Heart left ventricle (tissue), 16 donors: ENCODE results near the gene CASKIN1. TPM values are rescaled to one million over a fixed set of nuclear protein-coding genes. Genes with fewer than 3 reads are reported as not detected.

Experiments
- ATAC-seq, 4 donors: fragments of 200-7000 bp; cut with Tn5 transposase; one replicate each; pipeline ENCODE4 v1.9.1; 2020 to 2022; ENCODE audit warnings: moderate library complexity in 4 of 4, mild to moderate bottlenecking in 3 of 4, moderate number of reproducible peaks in 1 of 4
- DNase-seq, 5 donors: peaks; one replicate each; pipeline ENCODE4 v3.0.0-alpha.2; 2020
- H3K27ac ChIP-seq, 12 donors: fragments of 200-600 bp; sonication (generic) in 4 of 12; one replicate each; pipeline versions ENCODE4 v1.5.0 to v1.8.0; 2016 to 2022; ENCODE audit warnings: mild to moderate bottlenecking in 2 of 12
- H3K27me3 ChIP-seq, 9 donors: fragments of 200-600 bp; sonication (generic) in 2 of 9; one replicate each; pipeline versions ENCODE4 v1.5.1 to v1.8.0; 2016 to 2022; ENCODE audit warnings: mild to moderate bottlenecking in 3 of 9
- H3K36me3 ChIP-seq, 9 donors: fragments of 200-600 bp; sonication (generic) in 2 of 9; one replicate each; pipeline versions ENCODE4 v1.5.0 to v1.8.0; 2018 to 2022; ENCODE audit warnings: mild to moderate bottlenecking in 2 of 9
- H3K4me1 ChIP-seq, 12 donors: fragments of 200-600 bp; sonication (generic) in 4 of 12; one replicate each; pipeline versions ENCODE4 v1.5.0 to v1.8.0; 2016 to 2022; ENCODE audit warnings: mild to moderate bottlenecking in 3 of 12
- H3K4me3 ChIP-seq, 12 donors: fragments of 200-600 bp; sonication (generic) in 4 of 12; one replicate each; pipeline versions ENCODE4 v1.5.0 to v1.8.0; 2017 to 2022; ENCODE audit warnings: mild to moderate bottlenecking in 9 of 12, moderate library complexity in 4 of 12
- H3K9me3 ChIP-seq, 12 donors: fragments of 200-600 bp; sonication (generic) in 4 of 12; one replicate each; pipeline versions ENCODE4 v1.5.0 to v1.8.0; 2016 to 2022; ENCODE audit warnings: mild to moderate bottlenecking in 1 of 12
- POLR2A ChIP-seq, 2 donors: fragments of 450-650 bp; IDR thresholded peaks; one replicate each; pipeline ENCODE4 v1.6.1; 2017; ENCODE audit warnings: antibody characterized with exemption in 2 of 2, mild to moderate bottlenecking in 2 of 2, moderate library complexity in 2 of 2
- WGBS, 4 donors: extraction: QIAGEN DNeasy Blood & Tissue Kit in 2 of 4; methylation state at CpG; one replicate each; pipeline versions ENCODE4 v1.1.5 to v1.1.7; 2013 to 2018; 5-methylcytosine and 5-hydroxymethylcytosine counted together
- intact Hi-C, 10 donors: fragments of 100-400 bp; cut with DNase I; formaldehyde crosslinking; loops; one replicate each; pipeline versions ENCODE4 v1.11.1 to v1.14.2; 2022
- polyA plus RNA-seq, 2 donors: library from polyadenylated mRNA; stranded (reverse); fragments of 200-250 nt; gene quantifications; one replicate each; pipeline ENCODE4 v1.2.3, GENCODE V29; 2013
- total RNA-seq, 9 donors: library from RNA; depleted of rRNA in 2 of 9; stranded (reverse); fragments of >200 nt in 2 of 9; fragmentation: NEBNext Ultra II Directional in 3 of 9; extraction: Animal tissue kit (Norgen Biotek cat#: 25700) in 3 of 9; gene quantifications; one replicate each; pipeline versions ENCODE4 v1.1.0 to v1.2.4, GENCODE V29; 2016 to 2023
- TF ChIP-seq, protein P1 (sequence below), 12 donors: fragments of 200-600 bp; sonication (generic) in 4 of 12; IDR thresholded peaks; one replicate each; pipeline versions ENCODE4 v1.5.0 to v1.8.0; 2018 to 2022; ENCODE audit warnings: antibody characterized with exemption in 12 of 12, mild to moderate bottlenecking in 5 of 12
- donor health status: ischemic (EF 13 %, LVEDD 7.1; RV severe dilation, severe dysfunction).
- donor health status: healthy with polysubstance abuse.
- donor health status: DM: no; HTN: yes; CAD: no.
- donor health status: DM: no; HTN: no; CAD: no.
- donor health status: ischemic (EF 25% LVEDD 6.9; RV normal size, moderate dysfunction).
- donor health status: ischemic (EF 25% LVEDD 5.7; RV mildly dilated, moderate dysfunction).
- donor health status: healthy.
- donor health status: DM: yes; HTN: yes; CAD: no.
- donor health status: ischemic (EF 35%, LVEDD 5.7; RV mildly dilated, moderate dysfunction).
- donor health status: nonischemic (EF 11% LVEDD 7.7; RV severe dilation, severe dysfunction).
- donor health status: DM: yes; HTN: yes; CAD: no.
- donor health status: PGD.
- donor health status: ischemic (EF 29% LVEDD 5.4; RV normal size, mild dysfunction).
- donor health status: nonischemic (EF 23%, LVEDD 6.1; RV moderate dilation, normal function).

Gene CASKIN1
- total and polyA plus RNA-seq, 11 donors: 0.37 to 7.0 (median 2.1) TPM

DNA sequence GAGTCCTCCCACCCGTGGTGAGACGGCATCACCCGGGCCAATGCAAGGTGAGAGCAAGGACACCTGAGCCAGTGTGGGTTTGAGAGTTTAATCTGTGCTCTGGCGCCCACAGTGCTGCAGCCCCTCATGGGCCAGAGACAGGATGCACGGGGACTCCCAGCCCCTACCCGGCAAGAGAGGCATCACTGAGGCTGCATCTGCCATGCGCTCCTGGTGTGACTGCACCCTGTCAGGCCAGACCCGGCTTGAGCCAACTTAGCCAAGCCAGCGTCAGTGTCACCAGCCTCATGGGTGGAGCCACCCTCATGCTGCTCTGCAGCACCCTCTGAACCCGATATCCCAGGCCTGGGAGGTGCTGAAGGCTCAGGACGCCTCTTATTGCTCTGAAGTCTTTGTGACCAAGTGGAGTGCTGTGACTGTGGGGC, 15.5 kb upstream of the CASKIN1 start:
- Histone ChIP-seq H3K36me3 (peaks cover 0 to 41% (median 32%) of the 10 kb centered on the region in 9 donors), H3K4me1 (peaks cover 14 to 58% (median 29%) of the 10 kb centered on the region in 12 donors), H3K27me3 (no peaks in the 10 kb centered on the region), H3K27ac (peak overlapping the region in 11 of 12 donors; percentile 69 to 94 (median 88)), H3K4me3 (peak overlapping the region in 5 of 12 donors; percentile 64 to 97 (median 87)), H3K9me3 (no peaks in the 10 kb centered on the region)
- WGBS, 4 donors: 40 to 67% (median 64%) methylated on average over 5 to 11 of the region's 11 CpGs
- TF ChIP-seq, protein P1, sequence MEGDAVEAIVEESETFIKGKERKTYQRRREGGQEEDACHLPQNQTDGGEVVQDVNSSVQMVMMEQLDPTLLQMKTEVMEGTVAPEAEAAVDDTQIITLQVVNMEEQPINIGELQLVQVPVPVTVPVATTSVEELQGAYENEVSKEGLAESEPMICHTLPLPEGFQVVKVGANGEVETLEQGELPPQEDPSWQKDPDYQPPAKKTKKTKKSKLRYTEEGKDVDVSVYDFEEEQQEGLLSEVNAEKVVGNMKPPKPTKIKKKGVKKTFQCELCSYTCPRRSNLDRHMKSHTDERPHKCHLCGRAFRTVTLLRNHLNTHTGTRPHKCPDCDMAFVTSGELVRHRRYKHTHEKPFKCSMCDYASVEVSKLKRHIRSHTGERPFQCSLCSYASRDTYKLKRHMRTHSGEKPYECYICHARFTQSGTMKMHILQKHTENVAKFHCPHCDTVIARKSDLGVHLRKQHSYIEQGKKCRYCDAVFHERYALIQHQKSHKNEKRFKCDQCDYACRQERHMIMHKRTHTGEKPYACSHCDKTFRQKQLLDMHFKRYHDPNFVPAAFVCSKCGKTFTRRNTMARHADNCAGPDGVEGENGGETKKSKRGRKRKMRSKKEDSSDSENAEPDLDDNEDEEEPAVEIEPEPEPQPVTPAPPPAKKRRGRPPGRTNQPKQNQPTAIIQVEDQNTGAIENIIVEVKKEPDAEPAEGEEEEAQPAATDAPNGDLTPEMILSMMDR (IDR thresholded peaks at IDR 0.05): no peak
- TF ChIP-seq POLR2A (IDR thresholded peaks at IDR 0.05): no peak
- intact Hi-C loops: loop anchor here in 1 of 10 donors (10.0 kb wide), 1 partner anchor 57 kb away; the partner anchor contains the start of gene TRAF7
- DNase-seq: no peak
- peak in 2 of 4 donors; percentile 4 to 6 for ATAC-seq

DNA sequence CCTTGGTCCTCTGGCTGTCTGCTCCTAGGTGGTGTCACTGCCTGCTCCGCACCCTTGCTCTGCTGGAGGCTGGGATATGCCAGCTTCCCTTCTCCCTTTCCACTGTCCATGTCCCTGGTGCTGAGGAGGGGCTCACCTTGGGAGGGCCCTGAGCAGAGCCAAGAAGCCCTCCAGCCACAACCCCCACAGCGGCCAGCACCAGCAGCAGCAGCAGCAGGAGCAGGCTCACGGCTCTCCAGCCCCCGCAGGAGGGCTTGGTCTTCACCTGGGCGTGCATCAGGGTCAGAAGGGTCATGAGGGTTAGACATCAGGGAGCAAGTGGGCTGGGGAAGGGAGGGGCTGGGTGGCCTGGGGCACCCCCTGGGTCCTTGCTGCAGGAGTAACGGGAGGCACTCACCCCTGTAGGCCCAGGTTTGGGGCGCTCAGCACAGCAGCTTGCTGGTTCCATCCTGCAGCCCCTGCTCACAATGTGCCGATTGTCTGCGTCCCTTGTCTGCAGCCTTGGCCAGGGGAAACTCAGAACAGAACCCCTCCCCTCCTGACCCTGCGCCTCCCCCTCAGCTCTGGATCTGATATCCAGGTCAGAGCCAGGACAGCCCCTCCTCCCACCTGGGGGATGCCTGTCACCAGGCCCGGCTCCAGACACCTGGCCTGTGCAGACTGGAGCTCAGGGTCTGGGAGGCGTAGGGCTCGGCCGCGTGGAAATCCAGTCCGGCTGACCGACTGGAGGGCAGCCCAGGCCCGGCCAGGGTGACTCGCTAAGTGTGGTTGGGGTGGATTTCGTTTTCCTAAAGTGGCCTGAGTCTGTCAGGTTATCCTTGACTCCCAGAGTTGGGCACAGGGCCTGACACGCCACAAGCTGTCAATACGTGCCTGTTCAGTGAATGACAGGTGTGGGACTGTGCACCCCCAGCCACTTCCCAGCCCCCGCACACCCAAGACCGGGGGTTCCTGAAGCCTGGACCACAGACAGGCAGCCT, 14.3 kb upstream of the CASKIN1 start, which contains the start of gene BRICD5:
Gene BRICD5 (minus strand): TSS at position 478 of the 980 bp plus-strand sequence. CDS start 30 bp downstream, at position 448.
- Histone ChIP-seq H3K27ac (peak within 1 kb of the TSS in 11 of 12 donors; percentile 69 to 94 (median 88)), H3K36me3 (peaks cover 0 to 46% (median 32%) of the 10 kb centered on the region in 9 donors), H3K4me1 (peaks cover 14 to 67% (median 37%) of the 10 kb centered on the region in 12 donors), H3K4me3 (no peak within 1 kb of the TSS), H3K27me3 (no peaks in the 10 kb centered on the region), H3K9me3 (no peaks in the 10 kb centered on the region)
- 52 to 69% (median 67%) methylated on average over 14 to 24 of the region's 24 CpGs for WGBS, 4 donors
- DNase-seq (no peak), ATAC-seq (no peak)
- intact Hi-C loops: loop anchor here in 1 of 10 donors (10.0 kb wide), 1 partner anchor 56 kb away; the partner anchor contains the start of gene TRAF7
- TF ChIP-seq POLR2A (IDR thresholded peaks at IDR 0.05): no peak
- TF ChIP-seq, protein P1 (IDR thresholded peaks at IDR 0.05): no peak

DNA sequence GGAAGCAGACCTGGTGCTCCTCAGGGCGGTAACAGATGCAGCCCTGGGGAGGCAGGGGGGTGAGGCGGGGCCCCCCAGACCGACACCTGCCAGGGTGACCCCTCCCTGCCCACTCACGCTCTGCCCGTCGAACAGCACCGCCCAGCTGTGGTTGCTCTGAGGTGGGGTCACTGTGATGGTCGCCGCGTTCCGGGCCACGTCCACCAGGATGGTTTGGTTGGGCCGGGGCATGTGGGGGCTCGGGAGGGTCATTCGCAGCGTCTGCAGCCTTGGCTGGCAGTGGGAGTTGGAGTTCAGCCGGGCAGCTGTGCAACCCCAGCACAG, 13.6 kb upstream of the CASKIN1 start:
- Histone ChIP-seq H3K27ac (peak overlapping the region in 1 of 12 donors; percentile 91), H3K9me3 (no peaks in the 10 kb centered on the region), H3K4me3 (no peak overlapping the region), H3K4me1 (peaks cover 14 to 63% (median 37%) of the 10 kb centered on the region in 12 donors), H3K27me3 (no peaks in the 10 kb centered on the region), H3K36me3 (peaks cover 0 to 46% (median 32%) of the 10 kb centered on the region in 9 donors)
- no peak for ATAC-seq
- DNase-seq: no peak
- TF ChIP-seq, protein P1 (IDR thresholded peaks at IDR 0.05): no peak
- no peak for TF ChIP-seq POLR2A (IDR thresholded peaks at IDR 0.05)
- WGBS, 4 donors: 88 to 94% (median 92%) methylated on average over 6 to 17 of the region's 17 CpGs
- intact Hi-C loops: loop anchor here in 1 of 10 donors (10.0 kb wide), 1 partner anchor 55 kb away; the partner anchor contains the start of gene TRAF7
